Myocyte (in vitro differentiated cells): Measurements from ENCODE around the gene PSMD9. TPM values are rescaled to one million over a fixed set of nuclear protein-coding genes. Genes with fewer than 3 reads are reported as not detected.

Source experiments
- DNase-seq: peaks from one replicate; pipeline ENCODE4 v3.0.0-alpha.2; 2012; ENCODE audit warnings: low read depth
- total RNA-seq: library from RNA; depleted of rRNA; stranded (reverse); fragments of >200 nt; gene quantifications from 2 replicates; pipeline ENCODE4 v1.2.3, GENCODE V29; 2014

Gene PSMD9
- total RNA-seq, 1 donor from 2014 or later = 98.8 TPM

DNA sequence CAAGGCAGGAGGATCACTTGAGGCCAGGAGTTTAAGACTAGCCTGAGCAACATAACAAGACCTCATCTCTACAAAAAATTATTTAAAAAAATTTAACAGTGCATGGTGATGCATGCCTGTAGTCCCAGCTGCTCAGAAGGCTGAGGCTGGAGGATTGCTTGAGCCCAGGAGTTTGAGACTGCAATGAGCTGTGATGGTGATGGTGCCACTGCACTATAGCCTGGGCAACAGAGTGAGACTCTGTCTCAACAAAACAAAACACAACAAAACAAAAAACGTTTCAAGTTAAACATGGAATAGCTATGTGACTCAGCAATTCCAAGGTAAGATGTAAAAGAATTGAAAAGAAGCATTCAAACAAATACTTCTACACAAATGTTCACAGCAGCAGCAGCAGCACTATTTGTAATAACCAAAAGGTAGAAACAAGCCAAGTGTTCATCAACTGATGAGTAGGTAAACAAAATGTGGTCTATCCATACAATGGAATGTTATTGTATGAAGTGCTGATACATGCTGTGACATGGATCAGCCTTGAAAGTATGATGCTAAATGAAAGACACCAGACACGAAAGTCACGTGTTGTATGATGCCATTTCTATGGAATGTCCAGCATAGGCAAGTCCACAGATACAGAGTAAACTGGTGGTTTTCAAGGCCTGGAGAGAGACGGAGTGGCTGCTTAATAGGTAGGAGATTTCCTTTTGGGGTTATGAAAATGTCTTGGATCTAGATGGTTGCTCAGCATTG, 61.2 kb downstream of the PSMD9 start:
- DNase-seq = peak; percentile 63

- no peak for DNase-seq
Observed at GRCh38 chr12:121953117-121953692, 64.6 kb downstream of the PSMD9 start.

DNA sequence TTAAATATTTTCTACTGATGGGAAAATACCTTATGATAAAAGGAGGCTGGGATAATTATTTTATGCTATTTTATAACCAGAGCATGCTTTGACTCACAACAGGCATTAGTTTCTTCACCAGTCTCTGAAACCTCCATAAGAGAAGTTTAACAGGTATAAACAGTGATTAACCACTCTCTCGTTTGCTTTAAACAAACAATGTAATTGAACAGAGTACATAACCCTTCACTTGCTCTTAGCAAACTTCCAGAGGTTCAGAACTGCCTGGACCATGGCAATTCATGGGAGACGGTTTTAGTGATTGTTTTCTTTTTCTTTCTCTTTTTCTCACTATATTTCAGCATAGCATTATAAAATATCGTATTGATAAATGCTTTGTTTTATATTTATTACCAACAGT, 65.1 kb downstream of the PSMD9 start:
- DNase-seq = no peak

DNA sequence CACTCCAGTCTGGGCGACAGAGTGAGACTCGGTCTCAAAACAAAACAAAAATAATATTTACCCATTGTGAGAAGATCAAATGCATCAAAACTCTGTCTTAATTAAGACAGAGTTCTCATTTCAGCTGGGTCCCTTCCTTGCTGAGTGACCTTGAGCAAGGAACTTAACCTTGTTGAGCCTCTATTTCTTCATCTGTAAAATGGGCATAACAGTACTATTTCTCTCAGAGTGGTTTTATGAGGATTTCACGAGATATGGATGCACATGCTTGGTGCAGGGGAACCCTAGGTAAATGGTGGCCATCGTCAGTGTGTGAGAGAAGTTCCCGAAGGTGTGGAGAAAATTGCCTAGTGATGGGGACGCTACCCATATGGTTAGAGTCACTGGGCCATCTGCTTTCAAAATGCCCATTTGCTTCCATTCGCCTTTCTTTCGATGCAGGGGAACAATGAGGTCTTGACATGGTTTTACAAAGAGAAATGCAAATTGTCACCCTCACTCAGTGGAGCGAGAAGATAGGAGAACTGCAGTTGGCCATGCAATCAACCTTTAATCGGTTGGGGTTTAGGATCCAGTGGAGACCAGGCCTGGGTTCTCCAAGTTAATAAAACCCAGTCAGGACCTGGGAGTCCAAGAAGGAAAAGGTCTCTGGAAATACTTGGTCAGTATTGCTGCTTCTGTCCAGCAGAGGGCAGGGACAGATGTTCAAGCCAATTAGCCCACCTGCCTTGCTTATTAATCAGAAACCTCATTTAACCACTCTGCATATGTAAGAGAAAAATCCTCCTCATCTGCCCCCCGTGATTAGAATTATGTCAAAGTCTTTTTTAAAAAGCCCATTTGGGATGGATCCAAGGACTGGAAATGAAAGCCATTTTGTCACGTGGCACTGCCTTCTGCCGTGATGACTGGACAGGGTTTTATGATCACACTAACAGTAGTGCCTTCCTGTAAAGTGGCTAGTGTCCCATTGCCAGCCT, 67.0 kb downstream of the PSMD9 start:
- no peak for DNase-seq

DNA sequence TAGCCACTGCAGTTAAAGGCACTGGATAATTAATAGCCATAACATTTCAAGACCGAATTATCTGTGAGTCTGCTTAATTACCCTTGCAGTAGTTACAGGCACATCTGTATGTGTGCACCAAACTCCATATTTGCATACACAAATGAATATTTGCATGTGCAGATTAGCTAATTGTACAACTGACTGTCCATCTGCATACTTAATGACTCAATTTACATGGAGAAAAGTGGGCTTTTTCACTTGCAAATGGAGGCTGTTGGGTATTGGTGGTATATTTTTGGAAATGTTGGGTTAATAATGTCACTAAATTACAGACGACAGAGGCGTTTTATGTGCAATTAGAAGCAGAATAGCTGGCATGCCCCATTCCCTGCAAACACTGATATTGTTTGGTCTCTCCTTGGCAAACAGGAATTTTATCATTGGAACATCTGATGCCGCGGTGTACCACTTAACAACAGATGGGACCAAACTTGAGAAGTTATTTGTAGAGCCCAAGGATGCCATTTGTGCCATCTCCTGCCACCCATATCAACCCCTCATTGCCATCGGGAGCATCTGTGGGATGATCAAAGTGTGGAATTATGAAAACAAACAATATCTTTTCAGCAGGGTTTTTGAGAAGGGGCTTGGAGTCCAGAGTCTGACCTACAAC, 69.4 kb downstream of the PSMD9 start:
- DNase-seq = peak; percentile 50

GRCh38 chr12:121958541-121959240, 70.1 kb downstream of the PSMD9 start:
- DNase-seq = no peak

- no peak for DNase-seq
Observed at GRCh38 chr12:121960541-121960940, 72.0 kb downstream of the PSMD9 start.

DNA sequence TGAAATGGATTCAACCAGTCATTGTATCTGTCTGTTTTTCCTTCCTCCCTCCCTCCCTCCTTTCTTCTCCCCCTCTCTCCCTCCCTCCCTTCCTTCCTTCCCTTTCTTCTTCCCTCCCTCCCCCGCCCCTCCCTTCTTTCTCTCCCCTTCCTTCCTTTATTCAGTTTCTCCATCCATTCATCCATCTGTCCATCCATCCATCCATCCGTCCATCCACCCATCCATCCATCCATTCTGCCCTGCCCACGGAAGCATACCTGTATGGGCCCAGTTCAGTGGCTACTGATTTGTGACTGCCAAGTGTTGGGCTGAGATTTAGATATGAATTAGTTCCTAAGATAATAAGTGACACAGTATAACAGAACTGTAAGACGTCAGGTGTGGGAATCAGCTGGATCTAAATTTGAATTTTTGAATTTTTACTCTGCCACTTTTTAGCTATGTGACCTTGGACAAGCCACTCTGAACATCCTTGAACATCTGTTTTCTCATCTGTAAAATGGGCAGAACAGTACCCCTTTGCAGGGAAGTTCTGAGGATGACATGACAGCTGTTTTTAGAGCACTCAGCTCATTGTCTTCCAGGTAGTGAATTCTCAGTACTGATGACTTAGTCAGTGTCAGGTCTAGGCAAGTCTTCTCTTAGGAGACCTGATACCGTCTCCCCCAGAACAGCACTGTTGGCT, 72.7 kb downstream of the PSMD9 start:
- DNase-seq = no peak

- DNase-seq = no peak
Observed at GRCh38 chr12:121963341-121964018, 74.9 kb downstream of the PSMD9 start.

- DNase-seq = peak; percentile 57
Observed at GRCh38 chr12:121964813-121965643, 76.4 kb downstream of the PSMD9 start.

DNA sequence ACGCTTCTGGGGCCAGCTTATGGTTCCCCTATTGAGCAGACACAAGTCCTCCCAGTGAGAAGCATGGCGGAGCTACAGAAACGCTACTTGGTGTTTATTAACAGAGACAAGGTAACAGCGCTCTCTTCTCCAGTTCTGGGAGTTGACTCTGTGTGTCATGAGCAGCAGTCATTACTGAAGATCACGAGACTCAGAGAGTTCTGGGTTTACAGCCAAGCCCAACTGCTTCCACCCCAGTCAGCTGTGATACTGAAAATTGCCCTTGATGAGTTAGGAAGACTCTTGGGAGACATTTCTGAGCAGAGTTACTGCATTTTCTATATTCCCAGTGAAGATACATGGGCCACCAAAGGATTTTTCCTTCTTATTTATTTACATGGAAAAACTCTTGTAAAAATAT, 78.4 kb downstream of the PSMD9 start:
- DNase-seq = peak; percentile 52

Other genes starting within 250 kb of the PSMD9 start
- gene MORN3, start 219.1 kb upstream of the PSMD9 start, total RNA-seq = not detected in 2 replicates
- gene TMEM120B, start 176.0 kb upstream of the PSMD9 start, total RNA-seq = 25.2 and 25.3 TPM in 2 replicates
- gene RHOF, start 95.1 kb upstream of the PSMD9 start, total RNA-seq = 2.3 and 2.4 TPM in 2 replicates
- 3.9 and 4.0 TPM in 2 replicates for gene SETD1B, start 84.8 kb upstream of the PSMD9 start, total RNA-seq
- 0.13 TPM in 1 of 2 replicates, not detected in the other for gene HPD, start 29.9 kb upstream of the PSMD9 start, total RNA-seq
- gene CFAP251, start 29.8 kb downstream of the PSMD9 start, total RNA-seq = 0.99 and 2.5 TPM in 2 replicates
- 14.0 and 17.2 TPM in 2 replicates for gene BCL7A, start 133.1 kb downstream of the PSMD9 start, total RNA-seq
- 14.6 and 21.9 TPM in 2 replicates for gene MLXIP, start 190.0 kb downstream of the PSMD9 start, total RNA-seq